Peyer's patch (tissue), 4 donors: ENCODE measurements around the gene ZMAT2. TPM values are rescaled to one million over a fixed set of nuclear protein-coding genes. Genes with fewer than 3 reads are reported as not detected.
A peak's percentile ranks its signal among the peaks of the same experiment; 100 is the strongest.

Source experiments
- DNase-seq, 3 donors: peaks; one replicate each; pipeline ENCODE4 v3.0.0-alpha.2; 2017 to 2019
- H3K27ac ChIP-seq, 4 donors: fragments of 200-600 bp; sonication (generic); one replicate each; pipeline ENCODE4 v1.5.1; 2016 to 2019
- H3K27me3 ChIP-seq, 2 donors: fragments of 200-600 bp; sonication (generic); one replicate each; pipeline ENCODE4 v1.5.1; 2019
- H3K36me3 ChIP-seq, 3 donors: fragments of 200-600 bp; sonication (generic); one replicate each; pipeline ENCODE4 v1.5.1; 2016 to 2019
- H3K4me1 ChIP-seq, 4 donors: fragments of 200-600 bp; sonication (generic); one replicate each; pipeline ENCODE4 v1.5.1; 2016 to 2019
- H3K4me3 ChIP-seq, 4 donors: fragments of 200-600 bp; sonication (generic); 1 replicate in 3 of 4; 2 replicates in 1 of 4; pipeline ENCODE4 v1.5.1; 2016 to 2019; ENCODE audit warnings: mild to moderate bottlenecking in 1 of 4
- H3K9me3 ChIP-seq, 4 donors: fragments of 200-600 bp; sonication (generic); one replicate each; pipeline ENCODE4 v1.5.1; 2016 to 2019; ENCODE audit warnings: mild to moderate bottlenecking in 1 of 4
- CTCF ChIP-seq, 6 experiments: fragments of 450-650 bp in 4 of 6; fragments of 200-600 bp in 2 of 6; sonication (generic) in 1 of 6; IDR thresholded peaks; one replicate each; pipeline ENCODE4 v1.5.1; 2017 to 2019; ENCODE audit warnings: antibody characterized with exemption in 6 of 6, mild to moderate bottlenecking in 3 of 6, moderate library complexity in 1 of 6
- POLR2A ChIP-seq, 2 donors: fragments of 450-650 bp; IDR thresholded peaks; one replicate each; pipeline ENCODE4 v1.5.1; 2017; ENCODE audit warnings: antibody characterized with exemption in 2 of 2, mild to moderate bottlenecking in 2 of 2, moderate library complexity in 2 of 2
- total RNA-seq, 4 donors: library from RNA; depleted of rRNA; stranded (reverse); fragments of >200 nt; gene quantifications; one replicate each; pipeline ENCODE4 v1.1.0, GENCODE V29; 2016

Gene ZMAT2
- total RNA-seq, 4 donors from 2014 or later: 17.3 to 21.7 (median 21.1) TPM

- H3K36me3 ChIP-seq: peaks cover 0 to 80% (median 0%) of the 10 kb centered on the region in 3 donors
These were observed 28.6 kb upstream of the ZMAT2 start for GRCh38 chr5:140671472-140672125.

GRCh38 chr5:140672455-140673186 is 27.6 kb upstream of the ZMAT2 start:
- no peaks in the 10 kb centered on the region for H3K4me1 ChIP-seq
- no peak overlapping the region for H3K27ac ChIP-seq
- no peaks in the 10 kb centered on the region for H3K9me3 ChIP-seq
- H3K27me3 ChIP-seq: no peaks in the 10 kb centered on the region
- no peak overlapping the region for H3K4me3 ChIP-seq
- TF ChIP-seq POLR2A (IDR thresholded peaks at IDR 0.05) (no peak), CTCF (IDR thresholded peaks at IDR 0.05) (no peak)
- DNase-seq: peak in 1 of 3 donors; percentile 55
- H3K36me3 ChIP-seq: peaks cover 0 to 90% (median 0%) of the 10 kb centered on the region in 3 donors

More at GRCh38 chr5:140671472-140672125, 28.6 kb upstream of the ZMAT2 start:
- TF ChIP-seq POLR2A (IDR thresholded peaks at IDR 0.05): no peak
- no peak for TF ChIP-seq CTCF (IDR thresholded peaks at IDR 0.05)
- Histone ChIP-seq H3K4me3 (no peak overlapping the region), H3K27me3 (no peaks in the 10 kb centered on the region), H3K27ac (no peak overlapping the region), H3K9me3 (no peaks in the 10 kb centered on the region), H3K4me1 (peaks cover 0 to under 1% (median 0%) of the 10 kb centered on the region in 4 donors)
- no peak for DNase-seq

- Histone ChIP-seq H3K27me3 (no peaks in the 10 kb centered on the region), H3K4me3 (no peak within 1 kb of the TSS), H3K9me3 (no peaks in the 10 kb centered on the region), H3K27ac (no peak within 1 kb of the TSS), H3K4me1 (no peaks in the 10 kb centered on the region), H3K36me3 (peaks cover 0 to 91% (median 0%) of the 10 kb centered on the region in 3 donors)
- no peak for DNase-seq
- TF ChIP-seq POLR2A (IDR thresholded peaks at IDR 0.05): no peak
- no peak for TF ChIP-seq CTCF (IDR thresholded peaks at IDR 0.05)
These were observed 26.9 kb upstream of the ZMAT2 start, which contains the start of gene DND1 for GRCh38 chr5:140673187-140673976. TSS of gene DND1 (minus strand) at chr5:140673576. CDS start at chr5:140673542, 34 bp downstream.

GRCh38 chr5:140674211-140674610 is 26.0 kb upstream of the ZMAT2 start:
- no peak overlapping the region for H3K27ac ChIP-seq
- H3K36me3 ChIP-seq: peaks cover 0 to 89% (median 0%) of the 10 kb centered on the region in 3 donors
- no peaks in the 10 kb centered on the region for H3K9me3 ChIP-seq
- TF ChIP-seq CTCF (IDR thresholded peaks at IDR 0.05) (no peak), POLR2A (IDR thresholded peaks at IDR 0.05) (no peak)
- H3K4me1 ChIP-seq: no peaks in the 10 kb centered on the region
- H3K27me3 ChIP-seq: no peaks in the 10 kb centered on the region
- no peak overlapping the region for H3K4me3 ChIP-seq
- no peak for DNase-seq

GRCh38 chr5:140674629-140675028 is 25.6 kb upstream of the ZMAT2 start:
- no peak overlapping the region for H3K27ac ChIP-seq
- H3K9me3 ChIP-seq: no peaks in the 10 kb centered on the region
- TF ChIP-seq POLR2A (IDR thresholded peaks at IDR 0.05) (no peak), CTCF (IDR thresholded peaks at IDR 0.05) (no peak)
- H3K4me1 ChIP-seq: no peaks in the 10 kb centered on the region
- DNase-seq: no peak
- H3K36me3 ChIP-seq: peaks cover 0 to 89% (median 0%) of the 10 kb centered on the region in 3 donors
- H3K27me3 ChIP-seq: no peaks in the 10 kb centered on the region
- H3K4me3 ChIP-seq: no peak overlapping the region
